ENCODE measurements around the gene HDLBP. TPM values are rescaled to one million over a fixed set of nuclear protein-coding genes. Genes with fewer than 3 reads are reported as not detected.

HDLBP gene
- total and polyA plus RNA-seq, 2 experiments from 2014 or later, result 230 to 306 TPM

DNA sequence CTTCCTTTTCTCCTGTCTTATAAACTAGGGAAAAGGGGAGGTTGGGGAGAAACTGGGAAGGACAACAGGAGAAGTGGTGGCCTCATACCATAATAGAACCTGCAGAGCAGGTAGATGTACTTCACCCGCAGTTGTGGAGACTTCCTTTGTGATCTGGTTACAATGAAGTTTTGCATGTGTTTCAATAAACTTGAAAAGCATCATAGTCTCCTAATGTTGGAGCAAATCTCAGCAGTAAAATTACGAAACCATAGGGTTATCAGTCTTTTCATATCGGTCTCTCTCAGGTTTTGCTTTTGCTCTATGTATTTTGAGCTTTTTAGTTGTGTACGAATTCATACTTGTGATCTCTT, 96.5 kb downstream of the HDLBP start (continued):
- TF ChIP-seq, protein P1, sequence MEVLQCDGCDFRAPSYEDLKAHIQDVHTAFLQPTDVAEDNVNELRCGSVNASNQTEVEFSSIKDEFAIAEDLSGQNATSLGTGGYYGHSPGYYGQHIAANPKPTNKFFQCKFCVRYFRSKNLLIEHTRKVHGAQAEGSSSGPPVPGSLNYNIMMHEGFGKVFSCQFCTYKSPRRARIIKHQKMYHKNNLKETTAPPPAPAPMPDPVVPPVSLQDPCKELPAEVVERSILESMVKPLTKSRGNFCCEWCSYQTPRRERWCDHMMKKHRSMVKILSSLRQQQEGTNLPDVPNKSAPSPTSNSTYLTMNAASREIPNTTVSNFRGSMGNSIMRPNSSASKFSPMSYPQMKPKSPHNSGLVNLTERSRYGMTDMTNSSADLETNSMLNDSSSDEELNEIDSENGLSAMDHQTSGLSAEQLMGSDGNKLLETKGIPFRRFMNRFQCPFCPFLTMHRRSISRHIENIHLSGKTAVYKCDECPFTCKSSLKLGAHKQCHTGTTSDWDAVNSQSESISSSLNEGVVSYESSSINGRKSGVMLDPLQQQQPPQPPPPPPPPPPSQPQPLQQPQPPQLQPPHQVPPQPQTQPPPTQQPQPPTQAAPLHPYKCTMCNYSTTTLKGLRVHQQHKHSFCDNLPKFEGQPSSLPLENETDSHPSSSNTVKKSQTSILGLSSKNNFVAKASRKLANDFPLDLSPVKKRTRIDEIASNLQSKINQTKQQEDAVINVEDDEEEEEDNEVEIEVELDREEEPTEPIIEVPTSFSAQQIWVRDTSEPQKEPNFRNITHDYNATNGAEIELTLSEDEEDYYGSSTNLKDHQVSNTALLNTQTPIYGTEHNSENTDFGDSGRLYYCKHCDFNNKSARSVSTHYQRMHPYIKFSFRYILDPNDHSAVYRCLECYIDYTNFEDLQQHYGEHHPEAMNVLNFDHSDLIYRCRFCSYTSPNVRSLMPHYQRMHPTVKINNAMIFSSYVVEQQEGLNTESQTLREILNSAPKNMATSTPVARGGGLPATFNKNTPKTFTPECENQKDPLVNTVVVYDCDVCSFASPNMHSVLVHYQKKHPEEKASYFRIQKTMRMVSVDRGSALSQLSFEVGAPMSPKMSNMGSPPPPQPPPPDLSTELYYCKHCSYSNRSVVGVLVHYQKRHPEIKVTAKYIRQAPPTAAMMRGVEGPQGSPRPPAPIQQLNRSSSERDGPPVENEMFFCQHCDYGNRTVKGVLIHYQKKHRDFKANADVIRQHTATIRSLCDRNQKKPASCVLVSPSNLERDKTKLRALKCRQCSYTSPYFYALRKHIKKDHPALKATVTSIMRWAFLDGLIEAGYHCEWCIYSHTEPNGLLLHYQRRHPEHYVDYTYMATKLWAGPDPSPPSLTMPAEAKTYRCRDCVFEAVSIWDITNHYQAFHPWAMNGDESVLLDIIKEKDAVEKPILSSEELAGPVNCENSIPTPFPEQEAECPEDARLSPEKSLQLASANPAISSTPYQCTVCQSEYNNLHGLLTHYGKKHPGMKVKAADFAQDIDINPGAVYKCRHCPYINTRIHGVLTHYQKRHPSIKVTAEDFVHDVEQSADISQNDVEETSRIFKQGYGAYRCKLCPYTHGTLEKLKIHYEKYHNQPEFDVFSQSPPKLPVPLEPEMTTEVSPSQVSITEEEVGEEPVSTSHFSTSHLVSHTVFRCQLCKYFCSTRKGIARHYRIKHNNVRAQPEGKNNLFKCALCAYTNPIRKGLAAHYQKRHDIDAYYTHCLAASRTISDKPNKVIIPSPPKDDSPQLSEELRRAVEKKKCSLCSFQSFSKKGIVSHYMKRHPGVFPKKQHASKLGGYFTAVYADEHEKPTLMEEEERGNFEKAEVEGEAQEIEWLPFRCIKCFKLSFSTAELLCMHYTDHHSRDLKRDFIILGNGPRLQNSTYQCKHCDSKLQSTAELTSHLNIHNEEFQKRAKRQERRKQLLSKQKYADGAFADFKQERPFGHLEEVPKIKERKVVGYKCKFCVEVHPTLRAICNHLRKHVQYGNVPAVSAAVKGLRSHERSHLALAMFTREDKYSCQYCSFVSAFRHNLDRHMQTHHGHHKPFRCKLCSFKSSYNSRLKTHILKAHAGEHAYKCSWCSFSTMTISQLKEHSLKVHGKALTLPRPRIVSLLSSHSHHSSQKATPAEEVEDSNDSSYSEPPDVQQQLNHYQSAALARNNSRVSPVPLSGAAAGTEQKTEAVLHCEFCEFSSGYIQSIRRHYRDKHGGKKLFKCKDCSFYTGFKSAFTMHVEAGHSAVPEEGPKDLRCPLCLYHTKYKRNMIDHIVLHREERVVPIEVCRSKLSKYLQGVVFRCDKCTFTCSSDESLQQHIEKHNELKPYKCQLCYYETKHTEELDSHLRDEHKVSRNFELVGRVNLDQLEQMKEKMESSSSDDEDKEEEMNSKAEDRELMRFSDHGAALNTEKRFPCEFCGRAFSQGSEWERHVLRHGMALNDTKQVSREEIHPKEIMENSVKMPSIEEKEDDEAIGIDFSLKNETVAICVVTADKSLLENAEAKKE (CRISPR knock-in tag; IDR thresholded peaks at IDR 0.05), result no peak
- TF ChIP-seq NANOG (IDR thresholded peaks at IDR 0.05; ENCODE audit: borderline replicate concordance), result no peak
- TF ChIP-seq, protein P2, sequence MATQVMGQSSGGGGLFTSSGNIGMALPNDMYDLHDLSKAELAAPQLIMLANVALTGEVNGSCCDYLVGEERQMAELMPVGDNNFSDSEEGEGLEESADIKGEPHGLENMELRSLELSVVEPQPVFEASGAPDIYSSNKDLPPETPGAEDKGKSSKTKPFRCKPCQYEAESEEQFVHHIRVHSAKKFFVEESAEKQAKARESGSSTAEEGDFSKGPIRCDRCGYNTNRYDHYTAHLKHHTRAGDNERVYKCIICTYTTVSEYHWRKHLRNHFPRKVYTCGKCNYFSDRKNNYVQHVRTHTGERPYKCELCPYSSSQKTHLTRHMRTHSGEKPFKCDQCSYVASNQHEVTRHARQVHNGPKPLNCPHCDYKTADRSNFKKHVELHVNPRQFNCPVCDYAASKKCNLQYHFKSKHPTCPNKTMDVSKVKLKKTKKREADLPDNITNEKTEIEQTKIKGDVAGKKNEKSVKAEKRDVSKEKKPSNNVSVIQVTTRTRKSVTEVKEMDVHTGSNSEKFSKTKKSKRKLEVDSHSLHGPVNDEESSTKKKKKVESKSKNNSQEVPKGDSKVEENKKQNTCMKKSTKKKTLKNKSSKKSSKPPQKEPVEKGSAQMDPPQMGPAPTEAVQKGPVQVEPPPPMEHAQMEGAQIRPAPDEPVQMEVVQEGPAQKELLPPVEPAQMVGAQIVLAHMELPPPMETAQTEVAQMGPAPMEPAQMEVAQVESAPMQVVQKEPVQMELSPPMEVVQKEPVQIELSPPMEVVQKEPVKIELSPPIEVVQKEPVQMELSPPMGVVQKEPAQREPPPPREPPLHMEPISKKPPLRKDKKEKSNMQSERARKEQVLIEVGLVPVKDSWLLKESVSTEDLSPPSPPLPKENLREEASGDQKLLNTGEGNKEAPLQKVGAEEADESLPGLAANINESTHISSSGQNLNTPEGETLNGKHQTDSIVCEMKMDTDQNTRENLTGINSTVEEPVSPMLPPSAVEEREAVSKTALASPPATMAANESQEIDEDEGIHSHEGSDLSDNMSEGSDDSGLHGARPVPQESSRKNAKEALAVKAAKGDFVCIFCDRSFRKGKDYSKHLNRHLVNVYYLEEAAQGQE (IDR thresholded peaks at IDR 0.05; ENCODE audit: unreplicated experiment), result no peak
